ENCODE results near the gene TMEM256. TPM values are rescaled to one million over a fixed set of nuclear protein-coding genes. Genes with fewer than 3 reads are reported as not detected.

TMEM256 gene
- 151 and 153 TPM in 2 replicates for total RNA-seq (2021)
- long read RNA-seq, transcript TMEM256-201 (4 exons, 486 nt) = major isoform, 29 of 29 reads
- long read RNA-seq, partial matches to known transcripts = 0 of 29 reads
- long read RNA-seq, other reads (novel, unspliced or antisense) = 0 of 29 reads

DNA sequence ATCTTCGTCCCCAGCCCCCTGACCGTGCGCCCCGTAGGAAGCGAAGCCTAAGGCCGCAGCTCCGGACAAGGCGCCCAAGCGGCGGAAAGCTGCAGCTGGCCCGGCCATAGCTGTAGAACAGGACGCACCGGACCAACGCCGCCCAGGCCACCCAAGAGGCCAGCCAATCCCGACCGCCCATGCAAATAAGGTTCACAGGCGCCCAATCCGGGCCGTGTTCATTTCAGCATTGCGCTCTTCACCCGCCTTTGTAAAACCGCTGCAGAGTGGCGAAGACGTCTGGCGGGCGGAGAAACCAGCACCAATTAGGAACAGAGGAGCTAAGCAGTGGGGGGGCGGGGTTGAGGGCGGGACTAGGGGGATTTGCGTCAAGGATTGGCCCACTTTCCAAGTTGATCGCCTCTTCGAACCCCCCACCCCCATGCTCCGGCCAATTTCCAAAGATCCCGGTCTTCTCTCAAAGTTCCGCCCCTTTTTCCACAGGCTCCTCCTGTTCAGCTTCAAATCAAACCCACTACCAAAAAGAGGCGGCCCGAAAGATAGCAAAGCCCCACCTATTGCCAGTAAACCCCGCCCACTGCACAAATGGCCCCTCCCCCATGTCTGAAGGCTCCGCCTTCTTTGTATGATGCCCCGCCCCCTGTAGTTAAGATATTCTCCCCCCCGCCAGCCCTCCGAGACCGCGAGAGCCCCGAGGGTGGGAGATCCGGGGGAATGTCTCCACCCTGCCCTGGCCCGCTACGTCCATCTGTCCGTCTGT, at the start of gene TMEM256:
Gene TMEM256, minus strand, starts transcription at position 121 of the 760 bp plus-strand sequence. Its CDS starts 13 bp downstream, at position 108.
- H2AK5ac ChIP-seq (ENCODE audit: insufficient read length, low read length) = no peak within 1 kb of the TSS
- H2BK15ac ChIP-seq (ENCODE audit: low read depth, low read length) = no peak within 1 kb of the TSS
- H3K4me3 Mint-ChIP-seq = peak within 1 kb of the TSS; percentile 84 to 94
- no peak within 1 kb of the TSS for H4K91ac ChIP-seq (ENCODE audit: insufficient read length, low read depth, low read length)
- H4K5ac ChIP-seq (ENCODE audit: insufficient read length, low read depth, low read length) = no peak within 1 kb of the TSS
- no peak within 1 kb of the TSS for H2BK5ac ChIP-seq (ENCODE audit: insufficient read length, low read length)
- no CpG with 5 or more reads among the region's 49 CpGs for WGBS (ENCODE audit: extremely low coverage, insufficient read length, low lambda C conversion rate)
- H2AFZ ChIP-seq (ENCODE audit: low read length) = no peak within 1 kb of the TSS
- H3K79me2 ChIP-seq (ENCODE audit: insufficient read depth, low read length) = no peaks in the 10 kb centered on the region
- no peak within 1 kb of the TSS for H2BK20ac ChIP-seq (ENCODE audit: low read depth, low read length, poor library complexity, severe bottlenecking)
- H3T11ph ChIP-seq (ENCODE audit: low read length) = no peak within 1 kb of the TSS
- H3K14ac ChIP-seq (ENCODE audit: insufficient read depth, low read length) = peak within 1 kb of the TSS; percentile 34; the same call in 1 of the 2 replicates
- no peaks in the 10 kb centered on the region for H3K9me3 ChIP-seq (ENCODE audit: control insufficient read depth, low read depth, low read length)
- H3K4me2 ChIP-seq (ENCODE audit: insufficient read depth, insufficient read length, low read length) = peak within 1 kb of the TSS; percentile 78
- no peak within 1 kb of the TSS for H4K8ac ChIP-seq (replicated peaks; ENCODE audit: insufficient read length, low read depth, low read length)
- H3K4me1 ChIP-seq (ENCODE audit: insufficient read depth, low read length) = no peaks in the 10 kb centered on the region; the same call in 1 of the 2 replicates
- H2BK12ac ChIP-seq (ENCODE audit: insufficient read length, low read depth, low read length) = no peak within 1 kb of the TSS
- peak within 1 kb of the TSS; percentile 95 to 96 (median 96) for H3K27ac Mint-ChIP-seq
- TF ChIP-seq, protein P1, sequence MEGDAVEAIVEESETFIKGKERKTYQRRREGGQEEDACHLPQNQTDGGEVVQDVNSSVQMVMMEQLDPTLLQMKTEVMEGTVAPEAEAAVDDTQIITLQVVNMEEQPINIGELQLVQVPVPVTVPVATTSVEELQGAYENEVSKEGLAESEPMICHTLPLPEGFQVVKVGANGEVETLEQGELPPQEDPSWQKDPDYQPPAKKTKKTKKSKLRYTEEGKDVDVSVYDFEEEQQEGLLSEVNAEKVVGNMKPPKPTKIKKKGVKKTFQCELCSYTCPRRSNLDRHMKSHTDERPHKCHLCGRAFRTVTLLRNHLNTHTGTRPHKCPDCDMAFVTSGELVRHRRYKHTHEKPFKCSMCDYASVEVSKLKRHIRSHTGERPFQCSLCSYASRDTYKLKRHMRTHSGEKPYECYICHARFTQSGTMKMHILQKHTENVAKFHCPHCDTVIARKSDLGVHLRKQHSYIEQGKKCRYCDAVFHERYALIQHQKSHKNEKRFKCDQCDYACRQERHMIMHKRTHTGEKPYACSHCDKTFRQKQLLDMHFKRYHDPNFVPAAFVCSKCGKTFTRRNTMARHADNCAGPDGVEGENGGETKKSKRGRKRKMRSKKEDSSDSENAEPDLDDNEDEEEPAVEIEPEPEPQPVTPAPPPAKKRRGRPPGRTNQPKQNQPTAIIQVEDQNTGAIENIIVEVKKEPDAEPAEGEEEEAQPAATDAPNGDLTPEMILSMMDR (conservative IDR thresholded peaks at IDR 0.05) = no peak
- peak within 1 kb of the TSS; percentile 9 for H3K9ac ChIP-seq (ENCODE audit: extremely low read depth, insufficient read length, low read length)
- peaks cover 5% of the 10 kb centered on the region for H3K23me2 ChIP-seq (ENCODE audit: insufficient read length, low read depth, low read length, poor library complexity, severe bottlenecking)
- H3K23ac ChIP-seq (ENCODE audit: insufficient read length, low read depth, low read length) = no peak within 1 kb of the TSS
- no peaks in the 10 kb centered on the region for H3K79me1 ChIP-seq (ENCODE audit: insufficient read depth, low read depth, low read length, poor library complexity, severe bottlenecking)
- H3K4ac ChIP-seq (ENCODE audit: low read depth, low read length) = no peak within 1 kb of the TSS
- peaks cover 6 to 15% (median 8%) of the 10 kb centered on the region in 3 experiments for H3K36me3 Mint-ChIP-seq (ENCODE audit: insufficient read depth in 1 of 3, low read depth in 3 of 3)
- peak; percentile 100 for DNase-seq
- H3K27ac ChIP-seq (ENCODE audit: insufficient read length, low read depth, low read length) = no peak within 1 kb of the TSS
- H3K4me1 Mint-ChIP-seq = peaks cover 26 to 37% of the 10 kb centered on the region in 2 experiments
- no peak within 1 kb of the TSS for H2BK120ac ChIP-seq (ENCODE audit: low read depth, low read length, poor library complexity, severe bottlenecking)
- H3K27me3 ChIP-seq (ENCODE audit: insufficient read depth, low read length) = no peaks in the 10 kb centered on the region
- H3K56ac ChIP-seq (ENCODE audit: insufficient read length, low read depth, low read length) = no peak within 1 kb of the TSS
- no peaks in the 10 kb centered on the region for H3K27me3 Mint-ChIP-seq (ENCODE audit: low read depth)
- H3K9me3 Mint-ChIP-seq = no peaks in the 10 kb centered on the region
- no peak within 1 kb of the TSS for H3K18ac ChIP-seq (ENCODE audit: insufficient read length, low read depth, low read length)
- H4K20me1 ChIP-seq (ENCODE audit: control insufficient read depth, insufficient read depth, insufficient read length) = no peaks in the 10 kb centered on the region

Data from H9 (cell line).